ENCODE results near the gene ARHGAP15. TPM values are rescaled to one million over a fixed set of nuclear protein-coding genes. Genes with fewer than 3 reads are reported as not detected.

ARHGAP15 gene
- total RNA-seq, 1 experiment from 2014 or later, result 0.42 TPM

DNA sequence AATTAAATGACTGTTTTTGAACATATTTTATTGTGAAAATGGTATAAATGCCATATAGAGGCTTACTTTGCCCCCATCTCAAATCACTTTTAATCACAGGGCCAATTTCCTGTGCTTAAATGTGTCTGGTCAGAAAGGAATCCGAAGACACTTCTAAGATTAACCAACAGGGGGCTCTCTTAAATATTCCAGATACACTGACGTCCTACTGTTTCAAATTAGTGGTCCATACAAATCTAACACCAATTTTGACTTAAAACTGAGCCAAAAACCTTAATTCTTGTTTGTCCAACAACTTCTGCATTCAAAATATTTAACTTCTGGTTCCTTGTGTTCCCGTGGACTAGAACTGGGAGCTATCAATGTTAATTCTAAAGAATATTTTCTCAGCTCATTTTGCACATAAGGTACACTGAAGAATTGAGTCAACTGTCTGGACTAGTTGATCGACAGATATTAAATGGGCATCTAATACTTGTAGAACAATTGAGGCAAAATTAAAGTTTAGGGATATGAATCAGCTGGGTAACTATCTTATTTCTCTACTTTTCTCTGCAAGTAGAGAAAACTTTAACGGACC is 557.5 kb downstream of the ARHGAP15 start:
- intact Hi-C loops (cut with micrococcal nuclease), result no loop called here
- H3K79me2 ChIP-seq (ENCODE audit: insufficient read depth, low read length), result no peaks in the 10 kb centered on the region
- peak; percentile 73 for ATAC-seq

GRCh38 chr2:143688248-143688647 is 559.0 kb downstream of the ARHGAP15 start:
- no peaks in the 10 kb centered on the region for H3K27me3 ChIP-seq (ENCODE audit: insufficient read depth, low read length)
- ChIA-PET RAD21 (ENCODE audit: low non-redundant PET in 1 of 2, low total read pairs in 2 of 2, uncharacterized antibody in 2 of 2, unreplicated experiment in 2 of 2) (no interaction called here), CTCF (no interaction called here), POLR2A (no interaction called here)
- no peak overlapping the region for H3K27ac ChIP-seq (ENCODE audit: low read depth, low read length)
- no peak for DNase-seq (ENCODE audit: low read depth, low spot score)
- no peaks in the 10 kb centered on the region for H3K9me3 ChIP-seq (ENCODE audit: control insufficient read depth in 1 of 2, insufficient read depth in 1 of 2, low read depth in 1 of 2, low read length in 2 of 2)
- no peaks in the 10 kb centered on the region for H3K79me2 ChIP-seq (ENCODE audit: insufficient read depth, low read length)
- H2AFZ ChIP-seq (ENCODE audit: low read depth, low read length, poor library complexity, severe bottlenecking), result no peak overlapping the region
- H3K9me2 ChIP-seq (ENCODE audit: insufficient read depth), result no peaks in the 10 kb centered on the region
- no peak overlapping the region for H3K4me3 ChIP-seq (replicated peaks in 1 of 2; ENCODE audit: low read depth in 1 of 2, low read length in 2 of 2)
- intact Hi-C loops (cut with micrococcal nuclease), result no loop called here
- no peaks in the 10 kb centered on the region for H3K36me3 ChIP-seq (ENCODE audit: control insufficient read depth in 1 of 2, insufficient read depth in 2 of 2, low read length in 2 of 2)
- H3K9ac ChIP-seq (ENCODE audit: low read length), result no peak overlapping the region
- ATAC-seq, result no peak
- H3K4me1 ChIP-seq (ENCODE audit: control insufficient read depth in 1 of 2, insufficient read depth in 2 of 2, low read length in 2 of 2), result no peaks in the 10 kb centered on the region
- BruUV-seq (replicated peaks), result no TSS peak
- no peak overlapping the region for H3K4me2 ChIP-seq (ENCODE audit: low read length)
- no peaks in the 10 kb centered on the region for H4K20me1 ChIP-seq (ENCODE audit: insufficient read depth)
- TF ChIP-seq EZH2 (IDR thresholded peaks at IDR 0.05), result no peak
- TF ChIP-seq, protein P1, sequence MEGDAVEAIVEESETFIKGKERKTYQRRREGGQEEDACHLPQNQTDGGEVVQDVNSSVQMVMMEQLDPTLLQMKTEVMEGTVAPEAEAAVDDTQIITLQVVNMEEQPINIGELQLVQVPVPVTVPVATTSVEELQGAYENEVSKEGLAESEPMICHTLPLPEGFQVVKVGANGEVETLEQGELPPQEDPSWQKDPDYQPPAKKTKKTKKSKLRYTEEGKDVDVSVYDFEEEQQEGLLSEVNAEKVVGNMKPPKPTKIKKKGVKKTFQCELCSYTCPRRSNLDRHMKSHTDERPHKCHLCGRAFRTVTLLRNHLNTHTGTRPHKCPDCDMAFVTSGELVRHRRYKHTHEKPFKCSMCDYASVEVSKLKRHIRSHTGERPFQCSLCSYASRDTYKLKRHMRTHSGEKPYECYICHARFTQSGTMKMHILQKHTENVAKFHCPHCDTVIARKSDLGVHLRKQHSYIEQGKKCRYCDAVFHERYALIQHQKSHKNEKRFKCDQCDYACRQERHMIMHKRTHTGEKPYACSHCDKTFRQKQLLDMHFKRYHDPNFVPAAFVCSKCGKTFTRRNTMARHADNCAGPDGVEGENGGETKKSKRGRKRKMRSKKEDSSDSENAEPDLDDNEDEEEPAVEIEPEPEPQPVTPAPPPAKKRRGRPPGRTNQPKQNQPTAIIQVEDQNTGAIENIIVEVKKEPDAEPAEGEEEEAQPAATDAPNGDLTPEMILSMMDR (IDR thresholded peaks at IDR 0.05 in 2 of 3, conservative IDR thresholded peaks at IDR 0.05 in 1 of 3; ENCODE audit: borderline replicate concordance in 1 of 3, insufficient read depth in 1 of 3, low read depth in 2 of 3, low read length in 2 of 3), result no peak
- TF ChIP-seq ZNF274 (IDR thresholded peaks at IDR 0.05; ENCODE audit: low read depth, low read length), result no peak
- no peak for TF ChIP-seq POLR2AphosphoS5 (IDR thresholded peaks at IDR 0.05; ENCODE audit: low read depth, low read length)
- TF ChIP-seq REST (IDR thresholded peaks at IDR 0.05; ENCODE audit: low read depth), result no peak

More for the DNA sequence above, 557.5 kb downstream of the ARHGAP15 start:
- H3K27ac ChIP-seq (ENCODE audit: low read depth, low read length), result no peak overlapping the region
- H3K9me3 ChIP-seq (ENCODE audit: control insufficient read depth in 1 of 2, insufficient read depth in 1 of 2, low read depth in 1 of 2, low read length in 2 of 2), result no peaks in the 10 kb centered on the region
- peak; percentile 28 for DNase-seq (ENCODE audit: low read depth, low spot score)
- H3K9me2 ChIP-seq (ENCODE audit: insufficient read depth), result no peaks in the 10 kb centered on the region
- H4K20me1 ChIP-seq (ENCODE audit: insufficient read depth), result no peaks in the 10 kb centered on the region
- H2AFZ ChIP-seq (ENCODE audit: low read depth, low read length, poor library complexity, severe bottlenecking), result peak overlapping the region; percentile 72
- ChIA-PET CTCF (no interaction called here), RAD21 (ENCODE audit: low non-redundant PET in 1 of 2, low total read pairs in 2 of 2, uncharacterized antibody in 2 of 2, unreplicated experiment in 2 of 2) (no interaction called here), POLR2A (no interaction called here)
- H3K4me3 ChIP-seq (replicated peaks in 1 of 2; ENCODE audit: low read depth in 1 of 2, low read length in 2 of 2), result no peak overlapping the region
- H3K9ac ChIP-seq (ENCODE audit: low read length), result no peak overlapping the region
- H3K4me1 ChIP-seq (ENCODE audit: control insufficient read depth in 1 of 2, insufficient read depth in 2 of 2, low read length in 2 of 2), result no peaks in the 10 kb centered on the region
- H3K36me3 ChIP-seq (ENCODE audit: control insufficient read depth in 1 of 2, insufficient read depth in 2 of 2, low read length in 2 of 2), result no peaks in the 10 kb centered on the region
- TF ChIP-seq, protein P1 (IDR thresholded peaks at IDR 0.05 in 2 of 3, conservative IDR thresholded peaks at IDR 0.05 in 1 of 3; ENCODE audit: borderline replicate concordance in 1 of 3, insufficient read depth in 1 of 3, low read depth in 2 of 3, low read length in 2 of 3), result peak in 2 of 3 experiments; percentile 55 to 66; a peak in 4 of 6 replicates
- TF ChIP-seq ZFX (IDR thresholded peaks at IDR 0.05) (no peak), RAD21 (IDR thresholded peaks at IDR 0.05; ENCODE audit: low read depth) (peak; percentile 43), JUND (IDR thresholded peaks at IDR 0.05) (no peak)
- H3K4me2 ChIP-seq (ENCODE audit: low read length), result no peak overlapping the region
- H3K27me3 ChIP-seq (ENCODE audit: insufficient read depth, low read length), result no peaks in the 10 kb centered on the region
- BruUV-seq (replicated peaks), result no TSS peak
